GM11168 (cell line): ENCODE results near the gene CRX.
"Not testable (repeated sequence)": the region's sequence is repeated elsewhere in the genome, so short reads cannot be mapped to it uniquely, and the experiment has no call there.

ENCODE experiments used
- in situ Hi-C: fragments of 300-500 bp; cut with MboI; formaldehyde crosslinking; loops from one replicate; pipeline ENCODE4 v1.12.0; 2022; ENCODE audit warnings: low sequenced_read_pairs; ENCODE audit not compliant: unreplicated experiment

CRX gene

DNA sequence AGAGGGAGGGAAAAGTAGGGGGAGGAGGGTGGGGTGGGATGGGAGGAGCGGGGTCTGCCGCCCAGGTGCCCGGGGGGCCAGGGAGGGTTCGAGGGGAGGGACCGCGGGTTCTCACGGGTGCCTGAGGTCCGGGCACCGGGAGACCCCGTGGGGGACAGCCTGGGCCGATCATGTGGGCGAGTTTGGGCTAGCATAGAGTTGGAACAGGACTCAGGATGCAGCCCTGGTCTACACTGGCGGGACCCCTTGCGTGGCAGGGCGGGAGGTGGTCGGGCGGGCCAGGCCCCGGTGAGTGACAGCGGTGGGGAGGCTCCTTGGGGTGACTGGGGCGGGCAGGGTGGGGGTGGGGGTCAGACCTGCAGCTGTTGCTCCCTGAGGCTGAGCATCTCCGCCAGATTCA lies 18.6 kb upstream of the CRX start:
- in situ Hi-C loops: not testable (repeated sequence)

DNA sequence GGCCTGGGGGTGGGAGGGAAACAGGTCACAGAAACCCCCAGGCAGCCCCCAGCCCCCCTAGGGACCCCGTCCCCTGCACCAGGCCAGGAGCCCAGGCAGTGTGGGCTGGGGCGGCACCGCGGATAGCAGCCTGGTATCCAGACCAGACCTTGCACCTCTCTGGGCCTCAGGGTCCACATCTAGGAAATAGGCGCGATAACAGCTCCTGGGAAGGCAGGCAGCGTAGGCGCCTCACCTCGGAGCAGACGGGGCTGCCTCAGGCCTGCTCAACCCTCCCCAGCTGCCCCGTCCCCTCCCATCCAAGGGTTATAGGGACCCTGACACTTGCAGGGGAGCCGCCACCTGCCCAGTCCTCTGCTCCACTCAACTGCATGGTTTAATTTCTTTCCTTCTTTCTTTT lies 18.1 kb upstream of the CRX start:
- in situ Hi-C loops: not testable (repeated sequence)

- in situ Hi-C loops: not testable (repeated sequence)
Measured at GRCh38 chr19:47804451-47804850, 17.3 kb upstream of the CRX start, which contains the start of gene TPRX1. Gene TPRX1 (minus strand): TSS chr19:47804551. CDS start chr19:47804539, 12 bp downstream.

- in situ Hi-C loops: no loop called here
Measured at GRCh38 chr19:47805313-47805712, 16.4 kb upstream of the CRX start.

DNA sequence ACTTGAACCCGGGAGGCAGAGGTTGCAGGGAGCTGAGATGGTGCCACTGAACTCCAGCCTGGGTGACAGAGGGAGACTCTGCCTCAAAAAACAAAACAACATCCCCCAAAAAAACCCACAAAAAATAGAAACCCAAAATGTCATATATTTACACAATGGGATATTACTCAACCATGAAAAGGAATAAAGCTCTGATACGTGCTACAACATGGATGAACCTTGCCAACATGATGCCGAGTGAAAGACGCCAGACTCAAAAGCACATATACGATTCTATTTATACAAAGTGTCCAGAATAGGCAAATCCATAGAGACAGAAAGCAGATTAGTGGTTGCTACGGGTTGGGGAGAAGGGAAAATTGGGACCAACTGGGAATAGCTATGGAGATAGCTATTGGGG lies 15.3 kb upstream of the CRX start:
- in situ Hi-C loops: no loop called here

GRCh38 chr19:47813304-47813994 lies 8.3 kb upstream of the CRX start:
- in situ Hi-C loops: no loop called here

DNA sequence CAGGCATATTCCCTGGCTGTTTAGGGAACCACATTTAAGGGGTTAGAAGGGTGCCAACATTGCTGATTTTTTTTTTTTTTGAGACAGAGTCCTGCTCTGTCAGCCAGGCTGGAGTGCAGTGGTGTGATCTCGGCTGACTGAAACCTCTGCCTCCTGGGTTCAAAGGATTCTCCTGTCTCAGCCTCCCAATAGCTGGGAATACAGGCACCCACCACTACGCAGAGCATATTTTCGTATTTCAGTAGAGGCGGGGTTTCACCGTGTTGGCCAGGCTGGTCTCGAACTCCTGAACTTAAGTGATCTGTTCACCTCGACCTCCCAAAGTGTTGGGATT lies 7.8 kb upstream of the CRX start:
- in situ Hi-C loops: no loop called here

DNA sequence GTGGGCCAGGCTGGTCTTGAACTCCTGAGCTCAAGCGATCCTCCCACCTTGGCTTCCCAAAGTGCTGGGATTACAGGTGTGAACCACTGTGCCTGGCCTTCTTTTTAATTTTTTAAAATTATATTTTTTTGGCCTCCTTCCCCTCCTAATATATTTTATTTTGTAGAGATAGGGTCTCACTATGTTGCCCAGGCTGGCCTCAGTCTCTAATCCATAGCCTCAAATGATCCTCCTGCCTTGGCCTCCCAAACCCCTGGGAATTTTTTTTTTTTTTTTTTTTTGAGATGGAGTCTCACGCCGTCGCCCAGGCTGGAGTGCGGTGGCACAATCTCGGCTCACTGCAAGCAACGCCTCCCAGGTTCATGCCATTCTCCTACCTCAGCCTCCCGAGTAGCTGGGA lies 5.5 kb upstream of the CRX start:
- in situ Hi-C loops: not testable (repeated sequence)

DNA sequence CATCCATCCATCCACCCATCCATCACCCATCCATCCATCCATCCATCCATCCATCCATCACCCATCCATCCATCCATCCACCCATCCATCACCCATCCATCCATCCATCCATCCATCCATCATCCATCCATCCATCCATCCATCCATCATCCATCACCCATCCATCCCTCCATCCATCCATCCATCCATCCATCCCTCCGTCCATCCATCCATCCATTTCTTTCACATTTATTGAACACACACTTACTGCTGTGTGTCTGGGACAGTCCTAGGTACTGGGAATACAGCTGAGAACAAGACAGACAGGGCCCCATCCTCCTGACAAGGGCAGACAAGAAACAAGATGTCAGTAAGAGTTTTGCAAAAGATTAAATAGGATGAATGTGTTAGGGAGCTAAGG lies 3.5 kb upstream of the CRX start:
- in situ Hi-C loops: not testable (repeated sequence)

GRCh38 chr19:47819858-47820257 lies 1.9 kb upstream of the CRX start:
- in situ Hi-C loops: no loop called here

DNA sequence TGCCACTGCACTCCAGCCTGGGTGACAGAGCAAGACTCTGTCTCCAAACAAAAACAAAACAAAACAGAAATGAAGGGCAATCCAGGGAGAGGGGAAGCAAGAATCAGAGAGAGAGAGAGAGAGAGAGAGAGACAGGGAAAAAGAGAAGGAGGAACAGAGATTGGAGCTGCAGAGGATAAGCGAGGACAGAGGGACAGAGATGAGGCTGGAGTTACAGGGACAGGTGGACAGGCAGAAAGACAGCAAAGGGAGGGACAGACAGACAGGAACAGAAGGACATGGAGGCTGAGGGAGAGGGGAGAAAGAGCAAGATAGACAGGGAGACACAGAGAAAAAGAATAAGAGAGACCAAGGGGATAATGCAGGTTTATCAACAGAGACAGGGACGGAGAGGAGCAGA lies 1.3 kb upstream of the CRX start:
- in situ Hi-C loops: no loop called here

GRCh38 chr19:47824396-47824795 lies 2.7 kb downstream of the CRX start:
- in situ Hi-C loops: no loop called here

DNA sequence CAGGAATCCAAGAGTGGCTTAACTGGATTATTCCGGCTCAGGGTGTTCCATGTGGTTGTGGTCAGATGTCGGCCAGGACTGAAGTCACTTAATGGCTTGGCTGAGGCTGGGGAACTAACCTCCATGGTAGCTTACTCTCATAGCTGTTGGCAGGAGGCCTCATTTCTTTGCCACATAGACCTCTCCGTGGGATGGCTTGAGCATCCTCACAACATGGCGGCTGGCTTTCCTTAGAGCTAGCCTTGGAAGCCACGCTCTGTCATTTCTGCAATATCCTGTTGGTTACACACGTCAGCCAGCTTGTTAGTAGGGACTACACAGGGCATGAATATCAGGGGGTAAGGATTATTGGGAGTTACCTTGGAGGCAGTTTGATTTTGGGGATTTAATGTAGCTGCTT lies 5.1 kb downstream of the CRX start:
- in situ Hi-C loops: no loop called here

DNA sequence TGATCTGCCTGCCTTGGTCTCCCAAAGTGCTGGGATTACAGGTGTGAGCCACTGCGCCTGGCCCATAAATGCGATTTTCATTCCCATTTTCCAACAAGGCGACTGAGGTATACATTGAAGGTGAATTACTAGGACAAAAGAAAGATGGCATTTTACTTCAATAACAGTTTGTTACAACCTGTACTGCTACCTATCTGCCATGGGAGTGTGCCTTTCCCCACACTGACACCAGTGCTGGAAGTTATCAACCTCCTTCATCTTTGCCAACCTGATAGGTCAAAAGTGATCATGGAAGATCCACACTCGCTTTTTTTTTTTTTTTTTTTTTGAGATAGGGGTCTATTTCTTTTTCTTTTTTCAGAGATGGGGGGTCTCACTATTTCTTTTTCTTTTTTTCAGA lies 11.0 kb downstream of the CRX start:
- in situ Hi-C loops: no loop called here

GRCh38 chr19:47836038-47836437 lies 14.3 kb downstream of the CRX start:
- in situ Hi-C loops: no loop called here

DNA sequence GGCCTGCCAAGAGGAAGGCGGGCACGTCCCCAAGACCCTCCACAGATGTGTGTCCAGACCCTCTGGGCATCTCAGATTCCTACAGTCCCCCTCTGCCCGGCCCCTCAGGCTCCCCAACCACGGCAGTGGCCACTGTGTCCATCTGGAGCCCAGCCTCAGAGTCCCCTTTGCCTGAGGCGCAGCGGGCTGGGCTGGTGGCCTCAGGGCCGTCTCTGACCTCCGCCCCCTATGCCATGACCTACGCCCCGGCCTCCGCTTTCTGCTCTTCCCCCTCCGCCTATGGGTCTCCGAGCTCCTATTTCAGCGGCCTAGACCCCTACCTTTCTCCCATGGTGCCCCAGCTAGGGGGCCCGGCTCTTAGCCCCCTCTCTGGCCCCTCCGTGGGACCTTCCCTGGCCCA lies 17.7 kb downstream of the CRX start:
- in situ Hi-C loops: no loop called here

GRCh38 chr19:47839913-47840312 lies 18.2 kb downstream of the CRX start:
- in situ Hi-C loops: no loop called here

DNA sequence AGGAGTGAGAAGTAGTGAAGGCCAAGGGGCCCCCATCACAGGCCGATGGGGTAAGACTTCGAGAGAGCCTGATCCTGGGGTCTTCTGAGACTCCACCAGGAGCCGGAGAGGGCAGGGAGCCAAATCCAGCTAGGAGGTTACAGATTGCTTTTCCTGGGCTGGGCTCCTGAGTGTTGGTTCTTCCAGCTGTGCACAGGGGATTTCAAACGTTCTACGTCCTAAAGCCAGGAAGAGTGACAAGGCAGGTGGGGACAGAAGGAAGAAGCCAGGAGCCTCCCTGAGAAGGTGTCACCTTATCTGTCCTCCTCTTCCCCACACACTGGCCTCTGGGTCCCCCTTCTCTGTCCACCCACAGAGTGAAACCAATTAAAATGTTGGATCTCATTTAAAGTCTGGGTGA lies 21.2 kb downstream of the CRX start:
- in situ Hi-C loops: no loop called here

DNA sequence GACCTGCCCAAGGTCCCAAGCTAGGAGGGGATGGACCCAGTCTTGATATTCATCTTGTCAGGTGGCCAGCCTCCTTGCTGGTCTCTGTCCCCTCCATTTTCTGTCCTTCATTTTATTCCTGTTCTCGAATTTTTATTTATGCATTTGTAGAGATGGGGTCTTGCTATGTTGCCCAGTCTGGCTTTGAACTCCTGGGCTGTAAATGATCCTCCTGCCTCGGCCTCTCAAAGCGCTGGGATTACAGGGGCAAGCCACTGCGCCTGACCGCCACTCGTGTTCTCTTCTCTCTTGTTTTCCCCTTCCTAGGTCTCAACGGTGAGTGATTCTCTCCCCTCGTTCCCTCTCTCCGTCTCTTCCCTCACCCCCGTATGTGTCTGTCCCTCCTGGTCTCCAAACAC lies 26.7 kb downstream of the CRX start:
- in situ Hi-C loops: no loop called here

- in situ Hi-C loops: no loop called here
Measured at GRCh38 chr19:47848823-47849473, 27.2 kb downstream of the CRX start.

DNA sequence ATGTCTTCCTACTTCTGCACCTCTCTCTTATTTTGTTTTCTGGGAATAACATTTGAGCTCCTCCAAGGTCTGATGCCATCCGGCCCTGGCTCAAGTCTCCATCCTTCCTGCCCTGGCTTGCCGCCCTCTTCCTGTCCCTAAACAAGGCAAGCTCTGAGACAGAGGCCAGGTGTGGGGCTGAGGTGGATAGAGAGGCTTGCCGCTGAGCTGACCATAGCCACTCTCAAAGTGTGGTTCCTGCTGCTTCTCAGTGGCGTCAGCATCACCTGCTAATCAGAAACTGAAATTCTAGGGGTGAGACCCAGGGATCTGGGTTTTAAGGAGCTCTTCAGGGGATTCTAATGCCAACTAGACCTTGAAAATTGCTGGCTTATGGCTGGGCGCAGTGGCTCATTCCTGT lies 31.3 kb downstream of the CRX start:
- in situ Hi-C loops: no loop called here

DNA sequence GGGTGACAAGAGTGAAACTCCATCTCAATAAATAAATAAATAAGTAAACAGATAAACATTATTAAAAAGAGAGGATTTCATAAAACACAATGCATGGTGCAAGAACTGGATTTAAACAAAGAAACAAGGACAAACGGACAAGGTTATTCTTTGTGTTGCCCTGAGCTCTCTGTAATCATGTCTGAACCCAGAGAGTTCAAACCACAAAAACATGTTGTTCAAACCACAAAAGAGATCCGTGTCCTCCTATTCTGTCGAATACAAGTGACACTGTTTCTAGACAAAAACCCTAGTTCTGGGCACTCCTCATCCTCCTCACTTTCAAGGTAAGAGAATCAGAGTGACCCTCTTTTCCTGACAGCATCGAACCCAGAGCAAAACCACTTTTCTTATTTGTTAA lies 32.7 kb downstream of the CRX start:
- in situ Hi-C loops: no loop called here
